ENCODE results near the gene SPON2. TPM values are rescaled to one million over a fixed set of nuclear protein-coding genes. Genes with fewer than 3 reads are reported as not detected.

The SPON2 gene
- total and polyA plus RNA-seq, 10 donors: 8.3 to 51.3 (median 27.1) TPM

GRCh38 chr4:1152290-1152689 lies 20.1 kb downstream of the SPON2 start:
- no peak for DNase-seq
- H3K4me3 ChIP-seq: no peak overlapping the region
- H3K9me3 ChIP-seq: peaks cover 0 to 13% (median 6%) of the 10 kb centered on the region in 8 donors
- H3K27me3 ChIP-seq (replicated peaks in 1 of 7): peaks cover 0 to 6% (median 0%) of the 10 kb centered on the region in 7 donors
- H3K36me3 ChIP-seq: no peaks in the 10 kb centered on the region
- no peak overlapping the region for H3K27ac ChIP-seq
- TF ChIP-seq POLR2A (IDR thresholded peaks at IDR 0.05) (no peak), CTCF (IDR thresholded peaks at IDR 0.05 in 8 of 11, conservative IDR thresholded peaks at IDR 0.05 in 3 of 11) (no peak), POLR2AphosphoS5 (IDR thresholded peaks at IDR 0.05) (no peak)
- H3K4me1 ChIP-seq: peaks cover 0 to 15% (median 0%) of the 10 kb centered on the region in 6 donors
- 77 to 86% (median 82%) methylated on average over 6 of the region's 6 CpGs for WGBS, 5 donors
- intact Hi-C loops (cut with DNase I; ENCODE audit: low total_unique reads): no loop called here

GRCh38 chr4:1151541-1151940 lies 20.8 kb downstream of the SPON2 start:
- TF ChIP-seq POLR2A (IDR thresholded peaks at IDR 0.05) (no peak), POLR2AphosphoS5 (IDR thresholded peaks at IDR 0.05) (no peak), CTCF (IDR thresholded peaks at IDR 0.05 in 8 of 11, conservative IDR thresholded peaks at IDR 0.05 in 3 of 11) (no peak)
- WGBS, 5 donors: 90 to 98% (median 94%) methylated on average over 4 to 6 of the region's 6 CpGs

GRCh38 chr4:1150875-1151274 lies 21.5 kb downstream of the SPON2 start:
- TF ChIP-seq POLR2AphosphoS5 (IDR thresholded peaks at IDR 0.05): no peak
- peaks cover 0 to 6% (median 0%) of the 10 kb centered on the region in 7 donors for H3K27me3 ChIP-seq (replicated peaks in 1 of 7)
- no peak overlapping the region for H3K27ac ChIP-seq
- peaks cover 0 to 12% (median 5%) of the 10 kb centered on the region in 8 donors for H3K9me3 ChIP-seq
- H3K4me3 ChIP-seq: no peak overlapping the region
- peaks cover 0 to 15% (median 0%) of the 10 kb centered on the region in 6 donors for H3K4me1 ChIP-seq
- H3K36me3 ChIP-seq: no peaks in the 10 kb centered on the region
- DNase-seq: no peak
- 76 to 91% (median 82%) methylated on average over 1 to 3 of the region's 3 CpGs for WGBS, 5 donors
- intact Hi-C loops (cut with DNase I; ENCODE audit: low total_unique reads): no loop called here

More at GRCh38 chr4:1151541-1151940, 20.8 kb downstream of the SPON2 start:
- peaks cover 0 to 12% (median 5%) of the 10 kb centered on the region in 8 donors for H3K9me3 ChIP-seq
- no peak for DNase-seq
- intact Hi-C loops (cut with DNase I; ENCODE audit: low total_unique reads): no loop called here
- H3K4me3 ChIP-seq: no peak overlapping the region
- peaks cover 0 to 6% (median 0%) of the 10 kb centered on the region in 7 donors for H3K27me3 ChIP-seq (replicated peaks in 1 of 7)
- H3K27ac ChIP-seq: no peak overlapping the region
- H3K4me1 ChIP-seq: peaks cover 0 to 15% (median 0%) of the 10 kb centered on the region in 6 donors
- no peaks in the 10 kb centered on the region for H3K36me3 ChIP-seq

GRCh38 chr4:1139860-1140259 lies 32.5 kb downstream of the SPON2 start:
- WGBS, 5 donors: 84 to 98% (median 96%) methylated on average over 1 of the region's 1 CpG
- H3K27ac ChIP-seq: no peak overlapping the region
- peaks cover 0 to 34% (median 17%) of the 10 kb centered on the region in 6 donors for H3K4me1 ChIP-seq
- no peak for DNase-seq
- TF ChIP-seq POLR2AphosphoS5 (IDR thresholded peaks at IDR 0.05) (no peak), CTCF (IDR thresholded peaks at IDR 0.05 in 8 of 11, conservative IDR thresholded peaks at IDR 0.05 in 3 of 11) (no peak), POLR2A (IDR thresholded peaks at IDR 0.05) (no peak)
- no peaks in the 10 kb centered on the region for H3K36me3 ChIP-seq
- no peaks in the 10 kb centered on the region for H3K27me3 ChIP-seq (replicated peaks in 1 of 7)
- intact Hi-C loops (cut with DNase I; ENCODE audit: low total_unique reads): loop anchor here (10.0 kb wide), 1 partner anchor 125 kb away; no protein-coding TSS in a partner anchor
- peaks cover 0 to 5% (median 0%) of the 10 kb centered on the region in 8 donors for H3K9me3 ChIP-seq
- H3K4me3 ChIP-seq: no peak overlapping the region

Data from spleen (tissue), 11 donors.